SK-N-SH (cell line): ENCODE measurements around the gene MPIG6B. TPM values are rescaled to one million over a fixed set of nuclear protein-coding genes. Genes with fewer than 3 reads are reported as not detected.

ENCODE experiments used
- CTCF ChIA-PET: fragments of 300-600, 350-600 bp; formaldehyde crosslinking; extraction: SDS; loops from one replicate; lab custom pipeline; 2021; lab: Yijun Ruan, JAX
- POLR2A ChIA-PET: fragments of 350-600 bp; sonication (Branson Sonifier 250); formaldehyde crosslinking; extraction: SDS; loops from one replicate; lab custom pipeline; 2020; ENCODE audit warnings: antibody characterized with exemption, inconsistent platforms; lab: Yijun Ruan, JAX
- DNase-seq: peaks from one replicate; pipeline ENCODE4 v3.0.0; 2012
- H2AFZ ChIP-seq: fragments of 200-600 bp; sonication (generic); 2 replicates; pipeline ENCODE4 v1.8.1; 2016; ENCODE audit warnings: antibody characterized with exemption, mild to moderate bottlenecking, low read depth
- H3F3A ChIP-seq: fragments of 200-600 bp; sonication (generic); replicated peaks from 2 replicates; pipeline ENCODE3; 2016; ENCODE audit warnings: antibody characterized with exemption, mild to moderate bottlenecking; ENCODE audit not compliant: insufficient read depth
- H3K27ac ChIP-seq, 2 experiments: fragments of 200-500 bp in 1 of 2; fragments of 200-600 bp in 1 of 2; sonication (Bioruptor generic) in 1 of 2; sonication (generic), shearing (Covaris generic) in 1 of 2; 2 replicates each; pipeline versions ENCODE4 v1.5.1 to v1.6.1; 2014 to 2016; ENCODE audit warnings: low read depth in 2 of 2, inconsistent platforms in 1 of 2, low read length in 1 of 2, mild to moderate bottlenecking in 1 of 2, mixed read lengths in 1 of 2
- H3K27me3 ChIP-seq: fragments of 200-600 bp; sonication (generic), shearing (Covaris generic); 2 replicates; pipeline ENCODE4 v1.6.1; 2016; ENCODE audit warnings: mixed run types; ENCODE audit not compliant: insufficient read depth
- H3K36me3 ChIP-seq, 2 experiments: fragments of 200-500 bp in 1 of 2; fragments of 200-600 bp in 1 of 2; sonication (Bioruptor generic) in 1 of 2; sonication (generic) in 1 of 2; replicated peaks in 1 of 2; 2 replicates each; pipeline versions ENCODE3 to v1.5.1; 2014 to 2016; ENCODE audit warnings: low read length in 1 of 2, mild to moderate bottlenecking in 1 of 2; ENCODE audit not compliant: insufficient read depth in 2 of 2, control insufficient read depth in 1 of 2
- H3K4me1 ChIP-seq, 2 experiments: fragments of 200-500 bp in 1 of 2; fragments of 200-600 bp in 1 of 2; sonication (Bioruptor generic) in 1 of 2; sonication (generic), shearing (Covaris generic) in 1 of 2; 2 replicates each; pipeline versions ENCODE4 v1.5.1 to v1.6.1; 2014 to 2016; ENCODE audit warnings: low read depth in 1 of 2, low read length in 1 of 2, mixed run types in 1 of 2; ENCODE audit not compliant: insufficient read depth in 2 of 2, control insufficient read depth in 1 of 2
- H3K4me2 ChIP-seq: fragments of 200-600 bp; sonication (generic), shearing (Covaris generic); 2 replicates; pipeline ENCODE4 v1.6.1; 2017; ENCODE audit warnings: mixed run types
- H3K4me3 ChIP-seq, 2 experiments: fragments of 200-500 bp in 1 of 2; fragments of 200-600 bp in 1 of 2; sonication (Bioruptor generic) in 1 of 2; sonication (generic), shearing (Covaris generic) in 1 of 2; 2 replicates each; pipeline versions ENCODE4 v1.5.1 to v1.8.1; 2014 to 2016; ENCODE audit warnings: low read depth in 2 of 2, inconsistent platforms in 1 of 2, low read length in 1 of 2, mild to moderate bottlenecking in 1 of 2, mixed read lengths in 1 of 2, moderate library complexity in 1 of 2
- H3K79me2 ChIP-seq: fragments of 200-600 bp; sonication (generic); 2 replicates; pipeline ENCODE4 v1.8.1; 2017; ENCODE audit warnings: mild to moderate bottlenecking; ENCODE audit not compliant: insufficient read depth
- H3K9ac ChIP-seq: fragments of 200-600 bp; sonication (generic); 2 replicates; pipeline ENCODE4 v1.6.1; 2017; ENCODE audit warnings: mixed run types
- H3K9me2 ChIP-seq: fragments of 200-600 bp; sonication (generic); 2 replicates; pipeline ENCODE4 v1.6.1; 2017; ENCODE audit warnings: mixed run types
- H3K9me3 ChIP-seq: fragments of 200-600 bp; sonication (generic); 2 replicates; pipeline ENCODE4 v1.6.1; 2017; ENCODE audit warnings: mixed run types, mild to moderate bottlenecking, moderate library complexity
- H4K20me1 ChIP-seq: fragments of 200-600 bp; sonication (generic); 2 replicates; pipeline ENCODE4 v1.6.1; 2017; ENCODE audit warnings: mild to moderate bottlenecking, mixed run types; ENCODE audit not compliant: insufficient read depth
- EP300 ChIP-seq, 2 experiments: IDR thresholded peaks; 2 replicates each; pipeline versions ENCODE4 v1.4.0 to v1.6.1; 2012; ENCODE audit warnings: borderline replicate concordance in 1 of 2, low read depth in 1 of 2, low read length in 1 of 2
- EZH2phosphoT487 ChIP-seq: fragments of 200-600 bp; sonication (generic); IDR thresholded peaks from 2 replicates; pipeline ENCODE4 v1.6.1; 2017; ENCODE audit warnings: low read depth, mixed run types, mild to moderate bottlenecking, antibody characterized with exemption, moderate library complexity, borderline replicate concordance
- FOSL2 ChIP-seq: IDR thresholded peaks from 2 replicates; pipeline ENCODE4 v1.4.0; 2012; ENCODE audit warnings: low read depth, mild to moderate bottlenecking, moderate library complexity, borderline replicate concordance
- FOXM1 ChIP-seq: IDR thresholded peaks from 2 replicates; pipeline ENCODE4 v1.4.0; 2012; ENCODE audit warnings: low read depth, mild to moderate bottlenecking
- GATA2 ChIP-seq: sonication (generic); formaldehyde crosslinking; IDR thresholded peaks from 2 replicates; pipeline ENCODE4 v1.5.0; 2020; ENCODE audit warnings: mild to moderate bottlenecking, missing genetic modification reagents
- NFIC ChIP-seq: IDR thresholded peaks from 2 replicates; pipeline ENCODE4 v1.4.0; 2012; ENCODE audit warnings: borderline replicate concordance
- PBX3 ChIP-seq: IDR thresholded peaks from 2 replicates; pipeline ENCODE4; 2012
- RCOR1 ChIP-seq: fragments of 150-350 bp; IDR thresholded peaks from 2 replicates; pipeline ENCODE4 v1.6.1; 2017; ENCODE audit warnings: antibody characterized with exemption, low read length
- RFX5 ChIP-seq: IDR thresholded peaks from 2 replicates; pipeline ENCODE4 v1.6.1; 2012; ENCODE audit warnings: mild to moderate bottlenecking, improper control_type of control experiment, low read length
- RXRA ChIP-seq: IDR thresholded peaks from 2 replicates; pipeline ENCODE4 v1.4.0; 2012; ENCODE audit warnings: low read depth, mild to moderate bottlenecking, borderline replicate concordance
- SIN3A ChIP-seq: IDR thresholded peaks from 2 replicates; pipeline ENCODE4 v1.6.1; 2012; ENCODE audit warnings: low read depth, mild to moderate bottlenecking, low read length, moderate library complexity, borderline replicate concordance
- TAF1 ChIP-seq: IDR thresholded peaks from 2 replicates; pipeline ENCODE4 v1.6.1; 2012; ENCODE audit warnings: low read depth, mild to moderate bottlenecking, low read length, moderate library complexity, borderline replicate concordance
- USF1 ChIP-seq: IDR thresholded peaks from 2 replicates; pipeline ENCODE4 v1.4.0; 2012; ENCODE audit warnings: low read depth, borderline replicate concordance
- YY1 ChIP-seq: IDR thresholded peaks from 2 replicates; pipeline ENCODE4 v1.4.0; 2012; ENCODE audit warnings: low read depth, mild to moderate bottlenecking
- ZBTB33 ChIP-seq: IDR thresholded peaks from 2 replicates; pipeline ENCODE4 v1.4.0; 2012; ENCODE audit warnings: low read depth, borderline replicate concordance
- WGBS: methylation state at CpG from one replicate; pipeline ENCODE4 v1.1.6; 2017; ENCODE audit warnings: low lambda C conversion rate; 5-methylcytosine and 5-hydroxymethylcytosine counted together
- polyA plus RNA-seq, 3 experiments: library from polyadenylated mRNA; depleted of rRNA; stranded (reverse); fragments of >200 nt; gene quantifications; 2 replicates each; pipeline ENCODE4 v1.2.3, GENCODE V29; 2012

MPIG6B gene
- polyA plus RNA-seq, 1 of the 3 experiments (the other 2 are of a cell fraction), result not detected

- 97% methylated on average over 6 of the region's 6 CpGs for WGBS
- Histone ChIP-seq H3K4me1 (no peaks in the 10 kb centered on the region), H3K27me3 (no peaks in the 10 kb centered on the region), H3K9ac (no peak overlapping the region), H3K4me3 (no peak overlapping the region), H3K9me3 (no peaks in the 10 kb centered on the region), H3K27ac (no peak overlapping the region), H3K79me2 (no peaks in the 10 kb centered on the region), H4K20me1 (no peaks in the 10 kb centered on the region), H3K36me3 (peaks cover 18 to 56% of the 10 kb centered on the region in 2 experiments), H3K4me2 (no peak overlapping the region), H3F3A (no peaks in the 10 kb centered on the region), H2AFZ (no peak overlapping the region), H3K9me2 (no peaks in the 10 kb centered on the region)
- TF ChIP-seq RCOR1, result no peak
- TF ChIP-seq USF1, result no peak
- TF ChIP-seq RFX5, result no peak
- no peak for TF ChIP-seq RXRA
- TF ChIP-seq FOSL2, result no peak
- TF ChIP-seq PBX3, result no peak
- TF ChIP-seq SIN3A, result no peak
- no peak for TF ChIP-seq EP300 (IDR thresholded peaks at IDR 0.05; ENCODE audit: borderline replicate concordance in 1 of 2, low read depth in 1 of 2, low read length in 1 of 2)
- no peak for TF ChIP-seq GATA2 (CRISPR knock-in tag)
- TF ChIP-seq TAF1, result no peak
- no peak for TF ChIP-seq FOXM1
- no peak for TF ChIP-seq EZH2phosphoT487
- no peak for TF ChIP-seq ZBTB33
- TF ChIP-seq YY1, result no peak
- no peak for TF ChIP-seq NFIC
- ChIA-PET CTCF (interaction anchor here (1.1 to 4.5 kb wide), 6 partner anchors 9 to 139 kb away, joined by 4 to 29 read pairs (median 7); partner anchors contain the start of genes C6orf47, LY6G5C and VARS1), POLR2A (no interaction called here)
- DNase-seq, result no peak
Observed at GRCh38 chr6:31691078-31691463, 32.1 kb upstream of the MPIG6B start.
